ENCODE results near the gene LIN28A.

DNA sequence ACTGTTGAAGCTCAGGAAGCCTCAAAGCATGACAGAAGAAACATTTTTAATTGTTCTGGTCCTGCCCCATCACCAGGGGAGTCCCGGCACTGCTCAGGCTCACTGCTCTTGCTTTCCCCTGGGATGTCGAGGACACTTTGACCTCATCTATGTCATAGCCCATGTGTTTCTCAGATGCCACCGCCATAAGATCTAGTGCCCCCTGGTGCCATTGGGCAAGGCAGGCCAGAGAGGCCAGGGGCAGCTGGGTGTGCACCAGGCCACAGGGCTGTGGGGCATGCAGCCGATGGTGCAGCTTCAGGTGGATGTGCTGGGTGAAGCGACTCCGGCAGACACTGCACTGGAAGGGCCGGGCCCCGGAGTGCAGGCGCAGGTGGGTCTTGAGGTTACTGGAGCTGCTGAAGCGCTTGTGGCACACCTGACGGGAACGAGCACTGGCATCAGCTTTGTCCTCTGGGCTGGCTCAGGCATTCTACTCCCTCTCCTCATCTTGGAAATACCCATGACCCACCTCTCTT, 49.0 kb upstream of the LIN28A start:
- TF ChIP-seq CTCF (IDR thresholded peaks at IDR 0.05; ENCODE audit: low read length) (no peak), EZH2 (optimal IDR thresholded peaks at IDR 0.05; ENCODE audit: low read depth, low read length) (no peak)

Data from MM.1S (cell line).